SH-SY5Y (cell line): ENCODE measurements around the gene EFHC1.

Source experiments
- GATA2 ChIP-seq: IDR thresholded peaks from 2 replicates; pipeline ENCODE4 v1.6.1; 2011; ENCODE audit warnings: mild to moderate bottlenecking, low read depth, low read length
- GATA3 ChIP-seq: IDR thresholded peaks from 2 replicates; pipeline ENCODE4 v1.6.1; 2011; ENCODE audit warnings: low read depth, mild to moderate bottlenecking, low read length, moderate library complexity

- no peak for TF ChIP-seq GATA2
- TF ChIP-seq GATA3: no peak
Observed at GRCh38 chr6:52530351-52530750, 110.2 kb downstream of the EFHC1 start.
